ENCODE measurements around the gene GPR158. TPM values are rescaled to one million over a fixed set of nuclear protein-coding genes. Genes with fewer than 3 reads are reported as not detected.
"Not testable (repeated sequence)": the region's sequence is repeated elsewhere in the genome, so short reads cannot be mapped to it uniquely, and the experiment has no call there.

Gene GPR158
- total RNA-seq, 2 experiments from 2014 or later = not detected

DNA sequence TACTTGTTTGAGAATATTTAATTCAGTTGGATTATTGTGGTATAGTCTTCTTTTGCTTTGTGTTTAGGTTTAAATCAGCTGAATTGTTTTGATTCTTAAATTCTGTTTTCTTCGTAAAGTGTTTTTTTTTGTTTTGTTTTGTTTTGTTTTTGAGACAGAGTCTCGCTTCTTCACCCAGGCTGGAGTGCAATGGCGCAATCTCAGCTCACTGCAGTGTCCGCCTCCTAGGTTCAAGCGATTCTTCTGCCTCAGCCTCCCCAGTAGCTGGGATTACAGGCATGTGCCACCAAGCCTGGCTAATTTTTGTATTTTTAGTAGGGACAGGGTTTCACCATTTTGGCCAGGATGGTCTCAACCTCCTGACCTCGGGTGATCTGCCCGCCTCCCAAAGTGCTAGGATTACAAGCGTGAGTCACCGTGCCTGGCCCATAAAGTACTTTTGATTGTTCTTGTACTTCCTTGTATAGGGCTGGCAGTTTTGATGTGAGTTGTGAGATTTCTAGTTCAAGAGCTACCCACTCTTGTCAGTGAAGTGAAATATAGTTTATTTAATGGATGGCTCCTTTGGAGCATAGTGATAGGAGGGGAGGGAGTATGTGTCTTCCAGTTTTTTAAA is 142.9 kb downstream of the GPR158 start:
- H3K4me3 Mint-ChIP-seq, H3K4me1 Mint-ChIP-seq, DNase-seq, H3K27me3 Mint-ChIP-seq, H3K27ac Mint-ChIP-seq, H3K9me3 Mint-ChIP-seq, H3K36me3 Mint-ChIP-seq: not testable (repeated sequence)

GRCh38 chr10:25327273-25327672 is 152.5 kb downstream of the GPR158 start:
- no peak for DNase-seq
- Mint-ChIP-seq H3K4me3 (no peak overlapping the region), H3K9me3 (peaks cover 4% of the 10 kb centered on the region), H3K36me3 (no peaks in the 10 kb centered on the region), H3K27ac (no peak overlapping the region), H3K27me3 (no peaks in the 10 kb centered on the region), H3K4me1 (no peaks in the 10 kb centered on the region)

GRCh38 chr10:25328361-25328760 is 153.6 kb downstream of the GPR158 start:
- H3K4me1 Mint-ChIP-seq = no peaks in the 10 kb centered on the region
- peaks cover 4% of the 10 kb centered on the region for H3K9me3 Mint-ChIP-seq
- H3K36me3 Mint-ChIP-seq = no peaks in the 10 kb centered on the region
- H3K4me3 Mint-ChIP-seq = no peak overlapping the region
- no peak for DNase-seq
- no peaks in the 10 kb centered on the region for H3K27me3 Mint-ChIP-seq
- H3K27ac Mint-ChIP-seq = no peak overlapping the region

GRCh38 chr10:25329587-25329986 is 154.8 kb downstream of the GPR158 start:
- not testable (repeated sequence) for H3K9me3 Mint-ChIP-seq, H3K4me1 Mint-ChIP-seq, H3K27ac Mint-ChIP-seq, H3K27me3 Mint-ChIP-seq, H3K4me3 Mint-ChIP-seq, H3K36me3 Mint-ChIP-seq, DNase-seq

DNA sequence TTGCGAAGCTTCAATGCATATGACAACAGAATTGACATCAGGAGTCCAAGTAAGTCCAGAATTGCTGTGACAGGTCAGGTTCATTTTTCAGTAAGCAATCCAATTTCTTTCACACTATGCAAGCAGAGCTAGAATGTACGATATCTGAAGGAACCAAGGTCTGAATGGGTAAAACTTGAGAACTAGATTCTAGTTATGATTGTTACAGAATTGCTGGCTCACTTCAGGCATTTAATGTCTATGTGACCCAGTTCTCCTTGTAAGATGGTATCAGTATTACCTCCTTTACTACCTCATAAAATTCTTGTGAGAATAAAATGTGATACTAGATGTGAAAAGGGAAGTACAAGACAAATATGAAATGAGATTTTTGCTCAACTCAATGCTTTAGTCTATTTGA is 159.6 kb downstream of the GPR158 start:
- DNase-seq = no peak
- Mint-ChIP-seq H3K27me3 (no peaks in the 10 kb centered on the region), H3K9me3 (peaks cover 2% of the 10 kb centered on the region), H3K4me3 (no peak overlapping the region), H3K27ac (no peak overlapping the region), H3K36me3 (no peaks in the 10 kb centered on the region), H3K4me1 (no peaks in the 10 kb centered on the region)

DNA sequence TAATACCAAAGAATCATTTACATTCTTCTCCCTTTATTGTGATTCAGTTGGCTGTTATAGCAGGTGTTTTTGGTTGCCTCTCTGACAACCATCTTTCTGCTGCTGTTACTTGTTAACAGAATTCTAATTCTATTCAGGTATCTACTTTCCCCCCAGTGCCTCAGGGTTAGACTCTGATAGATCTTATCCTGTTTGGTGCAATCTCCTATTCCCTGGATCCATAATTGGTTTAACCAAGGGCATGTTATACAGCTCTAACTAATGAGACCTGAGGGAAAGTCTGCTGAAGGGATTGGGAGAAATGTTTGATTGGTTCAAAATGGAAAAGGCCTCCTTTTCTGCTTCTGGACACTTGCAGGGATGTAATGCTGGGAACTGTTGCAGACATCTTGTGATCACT is 161.5 kb downstream of the GPR158 start:
- Mint-ChIP-seq H3K27ac (no peak overlapping the region), H3K9me3 (no peaks in the 10 kb centered on the region), H3K4me1 (no peaks in the 10 kb centered on the region), H3K27me3 (no peaks in the 10 kb centered on the region), H3K4me3 (no peak overlapping the region), H3K36me3 (no peaks in the 10 kb centered on the region)
- DNase-seq = no peak

- DNase-seq = no peak
- Mint-ChIP-seq H3K27me3 (no peaks in the 10 kb centered on the region), H3K9me3 (no peaks in the 10 kb centered on the region), H3K36me3 (no peaks in the 10 kb centered on the region), H3K4me3 (no peak overlapping the region), H3K4me1 (no peaks in the 10 kb centered on the region), H3K27ac (no peak overlapping the region)
Observed at GRCh38 chr10:25338271-25338670, 163.5 kb downstream of the GPR158 start.

GRCh38 chr10:25339966-25340365 is 165.2 kb downstream of the GPR158 start:
- DNase-seq = no peak
- Mint-ChIP-seq H3K27me3 (no peaks in the 10 kb centered on the region), H3K27ac (no peak overlapping the region), H3K36me3 (no peaks in the 10 kb centered on the region), H3K9me3 (no peaks in the 10 kb centered on the region), H3K4me3 (no peak overlapping the region), H3K4me1 (no peaks in the 10 kb centered on the region)

DNA sequence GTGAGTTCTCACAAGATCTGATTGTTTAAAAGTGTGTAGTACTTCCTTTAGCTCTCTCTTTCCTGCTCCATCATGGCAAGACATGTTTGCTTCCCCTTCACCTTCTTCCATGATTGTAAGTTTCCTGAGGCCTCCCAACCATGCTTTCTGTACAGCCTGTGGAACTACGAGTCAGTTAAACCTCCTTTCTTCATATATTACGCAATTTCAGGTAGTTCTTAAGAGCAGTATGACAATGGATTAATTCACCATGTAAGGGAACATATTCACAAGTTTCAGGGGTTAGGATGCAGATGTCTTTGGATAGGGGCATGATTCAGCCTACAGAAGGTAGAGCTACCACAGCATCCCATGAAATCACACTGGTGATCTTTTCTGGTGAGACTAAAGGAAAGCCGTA is 174.7 kb downstream of the GPR158 start:
- Mint-ChIP-seq H3K4me3 (no peak overlapping the region), H3K27me3 (no peaks in the 10 kb centered on the region), H3K9me3 (peaks cover 3% of the 10 kb centered on the region), H3K36me3 (no peaks in the 10 kb centered on the region), H3K4me1 (no peaks in the 10 kb centered on the region), H3K27ac (no peak overlapping the region)
- DNase-seq = no peak

GRCh38 chr10:25356609-25357008 is 181.8 kb downstream of the GPR158 start:
- Mint-ChIP-seq H3K4me1 (no peaks in the 10 kb centered on the region), H3K4me3 (no peak overlapping the region), H3K27me3 (no peaks in the 10 kb centered on the region), H3K36me3 (no peaks in the 10 kb centered on the region), H3K9me3 (peaks cover 27% of the 10 kb centered on the region), H3K27ac (no peak overlapping the region)
- DNase-seq = no peak

DNA sequence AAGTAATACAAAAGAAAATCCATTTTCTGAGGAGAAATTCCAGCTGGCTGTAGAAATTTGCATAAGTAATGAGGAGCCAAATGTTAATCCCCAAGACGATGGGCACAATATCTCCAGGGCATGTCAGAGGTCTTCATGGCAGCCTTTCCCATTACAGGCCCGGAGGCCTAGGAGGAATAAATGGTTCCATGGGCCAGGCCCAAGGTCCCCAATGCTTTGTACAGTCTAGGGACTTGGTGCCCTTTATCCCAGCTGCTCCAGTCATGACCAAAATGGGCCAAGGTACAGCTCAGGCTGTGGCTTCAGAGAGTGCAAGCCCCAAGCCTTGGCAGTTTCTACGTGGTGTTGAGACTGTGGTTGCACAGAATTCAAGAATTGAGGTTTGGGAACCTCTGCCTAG is 182.5 kb downstream of the GPR158 start:
- Mint-ChIP-seq H3K4me3 (no peak overlapping the region), H3K9me3 (peaks cover 27% of the 10 kb centered on the region), H3K4me1 (no peaks in the 10 kb centered on the region), H3K27me3 (no peaks in the 10 kb centered on the region), H3K36me3 (no peaks in the 10 kb centered on the region), H3K27ac (no peak overlapping the region)
- no peak for DNase-seq

GRCh38 chr10:25382029-25382810 is 207.4 kb downstream of the GPR158 start:
- Mint-ChIP-seq H3K36me3 (no peaks in the 10 kb centered on the region), H3K4me1 (no peaks in the 10 kb centered on the region), H3K9me3 (peaks cover 2% of the 10 kb centered on the region), H3K27ac (no peak overlapping the region), H3K4me3 (no peak overlapping the region), H3K27me3 (no peaks in the 10 kb centered on the region)
- no peak for DNase-seq

- not testable (repeated sequence) for H3K9me3 Mint-ChIP-seq
Observed at GRCh38 chr10:25382901-25383300, 208.1 kb downstream of the GPR158 start.

DNA sequence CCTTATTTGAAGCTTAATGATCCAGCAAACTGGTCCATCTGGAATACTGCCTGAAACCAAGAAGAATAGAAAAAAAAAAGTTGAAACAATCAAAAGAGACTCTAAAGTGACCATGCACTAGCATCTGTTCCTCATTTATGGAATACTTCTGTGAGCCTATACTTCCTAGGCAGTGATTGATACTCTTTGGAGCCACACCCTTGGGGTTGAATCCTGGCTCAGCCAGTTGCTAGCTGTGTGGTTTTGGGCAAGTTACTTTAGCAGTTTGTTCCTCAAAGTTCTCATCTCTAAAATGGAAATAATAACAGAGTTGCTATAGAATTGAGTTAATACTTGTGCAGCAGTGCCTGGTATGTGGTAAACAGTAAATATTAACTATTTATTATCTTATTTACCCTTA is 208.9 kb downstream of the GPR158 start:
- DNase-seq = no peak
- H3K9me3 Mint-ChIP-seq = peaks cover 4% of the 10 kb centered on the region
- no peaks in the 10 kb centered on the region for H3K4me1 Mint-ChIP-seq
- no peak overlapping the region for H3K27ac Mint-ChIP-seq
- no peaks in the 10 kb centered on the region for H3K36me3 Mint-ChIP-seq
- H3K27me3 Mint-ChIP-seq = no peaks in the 10 kb centered on the region
- H3K4me3 Mint-ChIP-seq = no peak overlapping the region

More at GRCh38 chr10:25382901-25383300, 208.1 kb downstream of the GPR158 start:
- H3K36me3 Mint-ChIP-seq, H3K4me1 Mint-ChIP-seq, DNase-seq, H3K27ac Mint-ChIP-seq, H3K27me3 Mint-ChIP-seq, H3K4me3 Mint-ChIP-seq: not testable (repeated sequence)

DNA sequence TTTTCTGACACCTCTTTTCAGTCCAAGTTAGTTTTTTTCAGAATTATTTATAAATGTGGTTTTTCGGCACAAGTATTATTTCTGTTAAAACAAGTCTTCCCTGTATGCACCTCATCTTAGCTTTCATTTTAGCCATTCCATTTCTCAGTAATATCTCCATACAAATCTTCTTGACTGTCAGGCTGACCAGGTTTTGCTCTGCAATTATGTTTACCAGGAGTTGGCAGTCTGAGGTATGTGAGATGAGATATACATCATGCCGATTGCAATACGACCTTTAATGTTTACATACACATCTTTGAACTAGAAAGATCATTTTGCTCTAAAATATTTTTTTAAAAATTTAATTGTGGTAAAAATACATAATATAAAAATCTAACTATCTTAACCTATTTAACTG is 209.8 kb downstream of the GPR158 start:
- H3K27ac Mint-ChIP-seq = no peak overlapping the region
- no peak overlapping the region for H3K4me3 Mint-ChIP-seq
- DNase-seq = no peak
- H3K9me3 Mint-ChIP-seq = peaks cover 4% of the 10 kb centered on the region
- no peaks in the 10 kb centered on the region for H3K4me1 Mint-ChIP-seq
- no peaks in the 10 kb centered on the region for H3K36me3 Mint-ChIP-seq
- H3K27me3 Mint-ChIP-seq = no peaks in the 10 kb centered on the region

Data from activated naive CD8-positive, alpha-beta T cell treated with anti-CD3 and anti-CD28 coated beads for 36 hours (primary cell).